GM12878 (cell line): ENCODE data around the gene S100A4. TPM values are rescaled to one million over a fixed set of nuclear protein-coding genes. Genes with fewer than 3 reads are reported as not detected.

Experiments used
- ATAC-seq: fragments of 200-7000 bp; cut with Tn5 transposase; 3 replicates; pipeline ENCODE4 v1.9.1; 2020; ENCODE audit warnings: mild to moderate bottlenecking, moderate library complexity
- BruUV-seq: library from RNA; stranded (reverse); fragments of 400-500 nt; replicated peaks from 2 replicates; lab custom pipeline; 2021; lab: Mats Ljungman, UMichigan
- CTCF ChIA-PET: fragments of 300-600 bp; sonication (Branson Sonifier 250); formaldehyde crosslinking; extraction: SDS; loops from one replicate; lab custom pipeline; 2021; ENCODE audit warnings: inconsistent platforms; lab: Yijun Ruan, JAX
- POLR2A ChIA-PET: fragments of 350-600 bp; formaldehyde crosslinking; extraction: SDS; loops from one replicate; lab custom pipeline; 2021; ENCODE audit warnings: inconsistent platforms; lab: Charles Lee
- RAD21 ChIA-PET: fragments of 300-600 bp; sonication (Branson Sonifier 250); formaldehyde crosslinking; loops from one replicate; lab custom pipeline; 2023; ENCODE audit warnings: antibody characterized with exemption; ENCODE audit not compliant: unreplicated experiment; lab: Charles Lee
- SMC1A ChIA-PET: fragments of 300-600 bp; sonication (Branson Sonifier 250); formaldehyde crosslinking; loops from one replicate; lab custom pipeline; 2023; ENCODE audit not compliant: unreplicated experiment, uncharacterized antibody; lab: Charles Lee
- DNase-seq: peaks from one replicate; pipeline ENCODE4 v3.0.0-alpha.2; 2011; ENCODE audit warnings: low read depth, low spot score
- FAIRE-seq: peaks from 3 replicates; lab custom pipeline; 2011; peaks lifted over from hg19 to GRCh38; lab: Jason Lieb, UNC
- H2AFZ ChIP-seq: 2 replicates; pipeline ENCODE4 v1.6.0; 2011; ENCODE audit warnings: low read depth, low read length, control low read depth; ENCODE audit not compliant: control insufficient read depth
- H3K27ac ChIP-seq: 2 replicates; pipeline ENCODE4 v1.5.1; 2011; ENCODE audit warnings: control low read depth; ENCODE audit not compliant: control insufficient read depth, insufficient read depth
- H3K27me3 ChIP-seq, 2 experiments: replicated peaks in 1 of 2; 2 replicates each; pipeline versions ENCODE4 v1.6.0 to v1.6.1; 2011; ENCODE audit warnings: low read length in 1 of 2; ENCODE audit not compliant: control insufficient read depth in 2 of 2, insufficient read depth in 2 of 2
- H3K36me3 ChIP-seq, 2 experiments: 2 replicates each; pipeline ENCODE4 v1.5.1; 2011; ENCODE audit warnings: low read length in 1 of 2; ENCODE audit not compliant: control insufficient read depth in 2 of 2, insufficient read depth in 2 of 2
- H3K4me1 ChIP-seq: 2 replicates; pipeline ENCODE4 v1.6.1; 2011; ENCODE audit warnings: mild to moderate bottlenecking, low read length, moderate library complexity, mixed read lengths; ENCODE audit not compliant: control insufficient read depth, insufficient read depth
- H3K4me2 ChIP-seq: 2 replicates; pipeline ENCODE4 v1.6.0; 2011; ENCODE audit warnings: control low read depth; ENCODE audit not compliant: control insufficient read depth, insufficient read depth
- H3K4me3 ChIP-seq: fragments of 200-600 bp; sonication (generic); 2 replicates; pipeline ENCODE4 v1.5.1; 2016
- H3K79me2 ChIP-seq: 2 replicates; pipeline ENCODE4 v1.6.0; 2011; ENCODE audit warnings: low read length; ENCODE audit not compliant: control insufficient read depth, insufficient read depth
- H3K9ac ChIP-seq: 2 replicates; pipeline ENCODE4 v1.8.0; 2011; ENCODE audit warnings: low read length, control low read depth, mixed read lengths; ENCODE audit not compliant: control insufficient read depth, insufficient read depth
- H3K9me3 ChIP-seq: replicated peaks from 3 replicates; pipeline ENCODE4 v1.5.1; 2011; ENCODE audit warnings: mild to moderate bottlenecking, low read length; ENCODE audit not compliant: control insufficient read depth, insufficient read depth
- H4K20me1 ChIP-seq: 2 replicates; pipeline ENCODE4 v1.6.0; 2011; ENCODE audit not compliant: control insufficient read depth, insufficient read depth
- ATF3 ChIP-seq: IDR thresholded peaks from 2 replicates; pipeline ENCODE4 v1.6.1; 2011; ENCODE audit warnings: low read depth, mild to moderate bottlenecking, low read length, moderate library complexity, borderline replicate concordance; ENCODE audit errors: extremely low read depth
- CEBPZ ChIP-seq: fragments of 150-350 bp; IDR thresholded peaks from 2 replicates; pipeline ENCODE4 v1.6.1; 2016; ENCODE audit warnings: low read depth, low read length
- E2F8 ChIP-seq: fragments of 450-650 bp; IDR thresholded peaks from 2 replicates; pipeline ENCODE4 v1.6.1; 2018; ENCODE audit warnings: mild to moderate bottlenecking, low read depth, moderate library complexity; ENCODE audit not compliant: partially characterized antibody
- ETV6 ChIP-seq, 2 experiments: fragments of 450-650 bp in 1 of 2; IDR thresholded peaks in 1 of 2; conservative IDR thresholded peaks in 1 of 2; 2 replicates each; pipeline ENCODE4 v1.6.1; 2014; ENCODE audit warnings: antibody characterized with exemption in 1 of 2, borderline replicate concordance in 1 of 2, low read depth in 1 of 2, mild to moderate bottlenecking in 1 of 2, moderate library complexity in 1 of 2
- JUNB ChIP-seq: IDR thresholded peaks from 2 replicates; pipeline ENCODE4 v1.6.1; 2016; ENCODE audit warnings: antibody characterized with exemption, mild to moderate bottlenecking
- NFIC ChIP-seq: IDR thresholded peaks from 2 replicates; pipeline ENCODE4 v1.6.1; 2012; ENCODE audit warnings: low read depth, mild to moderate bottlenecking, inconsistent platforms, low read length, moderate library complexity
- SP1 ChIP-seq: IDR thresholded peaks from one replicate; pipeline ENCODE4 v1.6.1; 2011; ENCODE audit warnings: low read depth, low read length
- YY1 ChIP-seq: IDR thresholded peaks from 2 replicates; pipeline ENCODE4 v1.6.1; 2011; ENCODE audit warnings: low read depth, mild to moderate bottlenecking, low read length
- ZBTB33 ChIP-seq: fragments of 450-650 bp; IDR thresholded peaks from 2 replicates; pipeline ENCODE4 v1.6.1; 2017; ENCODE audit warnings: mild to moderate bottlenecking
- ZNF384 ChIP-seq: IDR thresholded peaks from 2 replicates; pipeline ENCODE4 v1.6.1; 2012; ENCODE audit warnings: low read depth, mild to moderate bottlenecking, low read length, improper control_type of control experiment, borderline replicate concordance
- ZSCAN29 ChIP-seq: fragments of 450-650 bp; IDR thresholded peaks from 2 replicates; pipeline ENCODE4 v1.6.1; 2017; ENCODE audit warnings: mild to moderate bottlenecking, moderate library complexity
- WGBS: methylation state at CpG from one replicate; pipeline ENCODE4 v1.1.6; 2016; ENCODE audit warnings: low lambda C conversion rate; ENCODE audit not compliant: insufficient replicate concordance, insufficient coverage; ENCODE audit errors: missing lambda C conversion rate; 5-methylcytosine and 5-hydroxymethylcytosine counted together
- in situ Hi-C: fragments of 300-500 bp; cut with MboI; formaldehyde crosslinking; loops from 9 replicates; pipeline ENCODE4 v1.14.3; 2018; ENCODE audit warnings: mixed read lengths
- intact Hi-C: fragments of 100-400 bp; cut with micrococcal nuclease; formaldehyde crosslinking; loops from one replicate; pipeline ENCODE4 v1.14.2; 2022; ENCODE audit not compliant: unreplicated experiment
- polyA plus RNA-seq, 11 experiments: library from polyadenylated mRNA; depleted of rRNA in 4 of 11; unstranded in 6 of 11; stranded (reverse) in 5 of 11; fragments of >200 nt; fragmentation: Nextera tagmentation in 4 of 11; fragmentation: Illumina TruSeq in 1 of 11; extraction: Ambion mirVana in 4 of 11; extraction: Trizol in 1 of 11; gene quantifications; 1 replicate in 1 of 11; 2 replicates in 10 of 11; pipeline versions ENCODE4 v1.2.1 to v1.2.3, GENCODE V29; 2011 to 2016; ENCODE audit warnings: inconsistent platforms in 2 of 11, missing spikeins in 2 of 11, low read depth in 1 of 11
- total RNA-seq, 4 experiments: library from RNA; depleted of rRNA in 3 of 4; stranded (reverse); fragments of >200 nt in 3 of 4; fragmentation: Illumina TruSeq in 1 of 4; extraction: Trizol in 1 of 4; gene quantifications; 2 replicates each; pipeline versions ENCODE4 v1.2.1 to v1.2.3, GENCODE V29; 2013 to 2021

The S100A4 gene
- total and polyA plus RNA-seq, 10 of the 15 experiments (the other 5 are each of a cell fraction or from before 2014, with no cell fraction given) = 4.3 to 104 (median 27.3) TPM

GRCh38 chr1:153515504-153516394, 29.9 kb downstream of the S100A4 start (continued):
- TF ChIP-seq ZBTB33 (no peak), JUNB (no peak), NFIC (no peak)
- TF ChIP-seq, all 136 proteins: peak for 0

- Histone ChIP-seq H3K4me3 (no peak overlapping the region), H3K4me1 (no peaks in the 10 kb centered on the region), H3K9ac (no peak overlapping the region), H2AFZ (no peak overlapping the region), H3K4me2 (no peak overlapping the region), H3K36me3 (no peaks in the 10 kb centered on the region), H3K79me2 (no peaks in the 10 kb centered on the region), H3K9me3 (no peaks in the 10 kb centered on the region), H3K27ac (no peak overlapping the region), H4K20me1 (no peaks in the 10 kb centered on the region), H3K27me3 (no peaks in the 10 kb centered on the region)
- ChIA-PET SMC1A (interaction anchor here (1.1 kb wide), 1 partner anchor 55 kb away, joined by 3 read pairs; no protein-coding TSS in a partner anchor), POLR2A (interaction anchor here (0.5 kb wide), 1 partner anchor 122 kb away, joined by 5 read pairs; no protein-coding TSS in a partner anchor), CTCF (interaction anchor here (0.5 to 4.5 kb wide), 3 partner anchors 18 to 627 kb away, joined by 3 to 31 read pairs (median 3); no protein-coding TSS in a partner anchor), RAD21 (interaction anchor here (1.0 to 1.2 kb wide), 2 partner anchors 51 to 758 kb away, joined by 3 to 4 read pairs; no protein-coding TSS in a partner anchor)
- FAIRE-seq (no peak), DNase-seq (no peak), ATAC-seq (no peak)
- WGBS = 56% methylated on average over 7 of the region's 7 CpGs
- no peak for TF ChIP-seq CEBPZ
- no peak for TF ChIP-seq SP1
- TF ChIP-seq ATF3 = no peak
- TF ChIP-seq ETV6 (conservative IDR thresholded peaks at IDR 0.05 in 1 of 2, IDR thresholded peaks at IDR 0.05 in 1 of 2; ENCODE audit: borderline replicate concordance in 1 of 2, low read depth in 1 of 2) = no peak
- no peak for TF ChIP-seq ZSCAN29
- no peak for TF ChIP-seq ZNF384
- TF ChIP-seq E2F8 = no peak
- no peak for TF ChIP-seq YY1
- BruUV-seq = no TSS peak
- in situ Hi-C loops = no loop called here
- intact Hi-C loops = loop anchor here (5.0 kb wide), 2 partner anchors 159 to 234 kb away; partner anchors contain the start of gene ILF2
These were observed 31.9 kb downstream of the S100A4 start for GRCh38 chr1:153513666-153514065.
